UCSD-AML1 (cell line): ENCODE data around the gene CHRNB4.
A peak's percentile ranks its signal among the peaks of the same experiment; 100 is the strongest.

Experiments used
- DNase-seq: peaks from one replicate; lab custom pipeline; 2025; ENCODE audit not compliant: unreplicated experiment; lab: John Stamatoyannopoulos, UW

The CHRNB4 gene

DNA sequence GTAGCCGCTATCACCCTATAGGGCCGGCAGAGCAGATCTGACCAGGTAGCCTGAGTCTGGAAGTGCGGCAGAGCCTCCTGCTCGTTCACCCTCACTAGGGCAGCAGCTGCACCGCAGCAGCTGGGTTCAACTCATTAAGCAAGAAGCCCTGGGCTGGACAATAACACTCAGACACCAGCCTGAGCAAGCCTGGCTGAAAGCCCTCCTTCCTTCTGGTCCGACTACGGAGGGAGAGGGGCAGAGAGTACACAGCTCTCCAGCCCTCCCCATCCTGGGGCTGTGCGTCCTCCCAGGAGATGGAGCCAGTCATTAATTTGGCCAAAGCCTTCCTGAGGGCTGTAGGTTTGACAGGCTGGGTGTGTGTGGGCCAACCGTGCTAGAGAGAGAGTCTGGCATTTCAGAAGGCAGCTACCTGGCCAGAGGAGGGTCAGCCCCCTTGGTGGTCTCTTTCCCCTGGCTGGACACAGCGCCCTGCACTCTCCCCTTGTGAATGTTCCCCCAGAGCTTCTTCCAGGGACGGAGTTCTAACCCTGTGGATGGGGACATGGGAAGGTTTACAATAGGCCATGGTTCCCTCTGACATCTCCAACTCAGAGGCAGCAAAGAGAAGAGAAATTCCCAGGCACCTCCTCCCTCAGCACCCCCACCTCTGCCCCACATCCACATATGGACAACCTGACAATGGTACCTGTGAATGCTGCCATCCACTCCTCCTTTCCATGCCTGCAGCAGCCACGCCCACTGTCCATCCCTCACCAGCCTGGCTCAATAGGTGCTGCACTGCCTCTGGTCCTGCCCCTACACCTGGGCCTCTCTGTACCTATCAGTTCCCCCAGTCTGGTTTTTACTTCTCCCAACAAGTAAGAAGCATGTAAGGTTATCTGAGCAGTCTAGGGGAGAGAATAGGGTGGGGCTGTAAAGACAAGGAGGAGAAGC, 6.5 kb downstream of the CHRNB4 start:
- no peak for DNase-seq

DNA sequence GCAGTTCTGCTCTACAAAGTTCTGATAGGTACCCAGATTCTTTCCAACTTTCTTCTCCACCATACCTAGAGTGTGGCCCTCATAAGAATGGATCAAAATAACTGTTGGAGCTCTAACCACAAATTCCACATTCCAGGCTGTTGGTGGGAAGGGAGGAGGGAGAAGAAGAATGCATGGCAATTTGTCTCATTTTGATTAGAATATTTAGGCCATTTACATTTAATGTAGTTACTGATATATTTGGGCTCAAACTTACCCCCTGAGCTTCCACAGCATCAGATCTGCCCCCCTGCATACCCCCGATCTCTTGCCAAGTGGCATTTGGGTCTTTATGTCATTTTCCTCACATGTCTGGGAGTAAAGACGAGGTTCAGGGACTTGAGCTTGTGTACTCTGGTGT, 7.7 kb downstream of the CHRNB4 start:
- no peak for DNase-seq

DNA sequence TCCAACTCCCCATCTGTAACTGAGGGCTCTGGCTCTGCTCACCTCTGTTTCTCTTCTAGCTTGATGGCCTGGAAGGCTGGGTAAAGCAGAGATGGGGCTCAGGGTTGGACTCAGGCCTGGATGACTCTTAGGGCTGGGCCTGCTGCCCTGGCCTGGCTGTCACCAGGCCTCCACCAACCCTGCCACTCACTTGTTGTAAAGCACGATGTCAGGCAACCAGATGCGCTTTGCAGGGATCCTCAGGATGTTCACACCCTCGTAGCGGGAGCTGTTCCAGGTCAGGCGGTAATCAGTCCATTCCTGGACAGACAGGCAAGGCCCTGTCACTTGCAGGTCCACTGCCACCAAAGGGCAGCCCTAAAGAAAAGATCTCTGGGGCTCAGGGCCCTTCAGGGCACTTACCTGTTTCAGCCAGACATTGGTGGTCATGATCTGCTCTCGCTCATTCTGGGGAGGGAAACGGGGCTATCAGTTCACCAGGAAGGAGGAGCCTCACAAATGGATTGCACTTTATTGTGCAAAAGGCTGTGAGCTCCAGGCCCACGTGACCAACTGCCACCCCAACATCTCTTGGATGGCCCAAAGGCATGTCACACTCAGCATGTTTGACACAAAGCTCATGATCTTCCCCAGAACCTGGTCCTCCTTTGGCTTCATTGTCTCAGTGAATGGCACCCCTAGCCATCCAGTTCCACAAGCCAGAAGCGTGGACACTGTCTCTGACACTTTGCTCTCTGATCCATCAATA, 9.9 kb downstream of the CHRNB4 start:
- DNase-seq: no peak

DNA sequence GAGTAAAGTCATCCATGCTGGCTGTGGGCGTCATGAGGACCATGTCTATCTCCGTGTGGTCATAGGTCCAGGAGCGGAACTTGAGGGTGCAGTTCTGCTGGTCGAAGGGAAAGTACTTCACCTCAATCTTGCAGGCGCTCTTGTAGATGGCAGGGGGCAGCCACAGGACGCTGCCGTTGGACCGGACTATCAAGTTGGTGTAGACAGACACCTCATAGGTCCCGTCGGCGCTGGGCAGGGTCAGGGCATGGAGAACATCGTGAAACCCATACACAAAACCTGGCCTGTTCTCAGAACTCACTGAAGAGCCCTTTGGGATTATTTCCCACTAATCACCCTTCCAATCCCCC, 11.3 kb downstream of the CHRNB4 start:
- no peak for DNase-seq

DNA sequence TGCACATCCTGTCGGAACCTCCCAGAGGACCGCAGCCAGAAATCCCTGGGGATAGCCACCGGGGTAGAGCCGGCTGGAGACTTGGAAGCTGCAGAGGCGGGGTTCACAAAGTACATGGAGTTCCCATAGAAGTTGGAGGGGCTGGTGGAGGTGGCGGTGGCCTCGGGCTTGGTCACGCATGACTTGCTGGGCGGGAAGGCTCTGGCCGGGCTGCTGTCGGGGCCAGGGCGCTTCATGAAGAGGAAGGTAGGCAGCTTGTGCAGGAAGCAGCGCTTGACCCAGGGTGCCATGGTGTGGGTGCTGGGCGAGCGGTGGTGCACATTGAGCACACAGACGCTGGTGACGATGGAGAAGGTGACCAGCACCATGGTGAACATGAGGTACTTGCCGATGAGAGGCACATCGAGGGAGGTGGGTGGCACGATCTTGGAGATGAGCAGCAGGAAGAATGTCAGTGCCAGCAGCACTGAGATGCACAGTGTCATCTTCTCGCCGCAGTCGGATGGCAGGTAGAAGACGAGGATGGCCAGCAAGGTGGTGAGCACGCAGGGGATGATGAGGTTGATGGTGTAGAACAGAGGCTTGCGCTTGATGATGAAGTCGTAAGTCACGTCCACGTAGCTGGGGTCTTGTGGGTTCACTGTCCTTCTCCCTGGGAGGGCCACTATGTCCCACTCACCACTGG, 11.8 kb downstream of the CHRNB4 start:
- no peak for DNase-seq

DNA sequence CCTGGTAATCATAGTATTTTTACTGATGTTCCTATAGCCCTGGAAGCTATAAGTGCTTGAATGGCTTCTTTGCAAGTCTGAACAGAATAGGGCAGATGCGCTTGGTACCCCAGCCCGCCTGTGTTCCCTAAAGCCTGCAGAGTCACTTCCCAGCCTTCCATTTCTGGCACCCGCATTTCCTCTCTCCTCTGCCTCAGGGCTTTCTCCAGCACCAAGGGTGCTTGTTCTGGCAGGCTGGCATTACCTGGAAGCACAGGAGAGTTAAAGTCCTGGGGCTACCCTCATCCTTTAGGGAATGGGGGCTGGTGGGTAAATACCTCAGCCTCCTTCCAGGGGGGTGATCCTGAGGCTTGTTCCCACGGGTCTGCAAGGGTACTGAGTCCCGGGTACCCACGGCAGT, 12.8 kb downstream of the CHRNB4 start:
- no peak for DNase-seq

DNA sequence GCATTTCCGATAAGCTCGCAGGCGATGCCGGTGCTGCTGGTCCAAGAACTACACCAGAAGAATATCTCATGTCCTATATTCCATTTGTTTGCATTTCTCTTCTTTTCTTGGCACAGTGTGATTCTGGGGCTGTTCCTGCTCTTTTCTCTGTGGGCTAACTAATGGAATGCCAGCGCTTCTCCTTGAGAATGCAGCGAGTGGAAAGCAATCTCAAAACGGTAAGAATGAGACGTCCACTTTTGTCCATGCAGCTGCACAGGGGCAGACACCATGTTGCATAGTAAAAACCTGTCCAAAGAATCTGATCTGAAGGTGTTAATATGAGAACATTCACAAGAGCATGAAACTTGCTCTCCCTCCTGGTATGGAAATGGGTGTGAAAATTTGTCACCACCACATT, 13.7 kb downstream of the CHRNB4 start:
- DNase-seq: no peak

DNA sequence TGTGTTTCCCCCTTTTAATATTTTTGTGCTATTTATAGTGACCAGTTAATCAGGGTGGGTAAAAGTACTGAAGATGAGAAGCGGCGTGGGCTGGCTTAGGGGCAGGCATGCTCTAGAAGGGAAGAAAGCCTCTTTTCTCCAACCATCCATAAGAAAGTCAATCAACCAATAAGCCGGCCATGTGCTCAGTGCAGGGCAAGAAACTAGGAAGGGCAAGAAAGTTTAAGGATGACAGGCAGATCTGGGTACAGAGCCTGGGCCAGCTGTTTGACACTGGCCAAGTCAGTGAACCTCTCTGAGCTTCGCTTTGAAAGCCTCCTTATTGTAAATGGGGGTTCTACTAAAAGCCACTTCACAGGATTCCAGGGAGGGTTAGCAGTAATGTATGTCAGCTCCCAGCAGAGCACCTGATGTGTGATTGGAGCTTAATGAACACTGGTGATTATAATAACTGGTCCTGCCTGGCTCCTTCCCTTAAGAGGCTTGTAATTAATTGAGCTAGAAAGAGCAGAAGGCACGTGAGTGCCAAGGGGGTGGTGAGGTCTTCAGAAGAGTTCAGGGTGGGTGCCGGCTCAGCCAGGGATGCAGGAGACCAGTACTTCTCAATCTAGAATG, 14.5 kb downstream of the CHRNB4 start:
- no peak for DNase-seq

DNA sequence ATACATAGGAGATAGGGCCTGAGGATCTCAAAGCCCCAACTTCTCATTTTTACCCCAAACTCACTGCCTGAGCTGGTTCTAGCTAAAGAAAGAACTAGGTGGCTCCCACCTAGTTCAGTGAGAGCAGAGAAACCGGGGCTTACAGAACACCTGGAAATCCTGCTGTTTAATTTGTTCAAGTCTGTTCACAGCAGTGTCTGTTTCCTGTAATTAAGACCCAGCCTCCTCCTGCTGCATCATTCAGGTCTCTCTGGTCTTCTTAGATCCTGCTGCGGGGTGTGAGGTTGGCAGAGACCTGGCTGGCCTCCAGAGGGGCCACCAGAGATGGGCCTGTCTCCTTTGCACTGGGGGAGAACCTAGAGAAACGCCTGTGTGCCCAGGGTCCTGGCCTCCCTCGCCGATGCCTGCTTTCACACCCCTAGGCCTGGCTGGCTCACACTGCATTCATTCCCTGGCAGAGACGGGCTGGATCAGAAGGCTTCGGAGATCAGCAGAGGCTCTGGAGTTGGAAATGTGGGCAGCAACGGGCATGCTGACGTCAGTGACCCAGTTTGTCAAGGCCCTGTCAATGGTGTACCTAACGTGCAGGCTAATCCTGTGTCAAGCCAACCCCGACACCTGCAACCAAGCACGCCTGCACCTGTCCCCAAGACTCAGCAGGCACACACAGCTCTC, 15.3 kb downstream of the CHRNB4 start:
- no peak for DNase-seq

DNA sequence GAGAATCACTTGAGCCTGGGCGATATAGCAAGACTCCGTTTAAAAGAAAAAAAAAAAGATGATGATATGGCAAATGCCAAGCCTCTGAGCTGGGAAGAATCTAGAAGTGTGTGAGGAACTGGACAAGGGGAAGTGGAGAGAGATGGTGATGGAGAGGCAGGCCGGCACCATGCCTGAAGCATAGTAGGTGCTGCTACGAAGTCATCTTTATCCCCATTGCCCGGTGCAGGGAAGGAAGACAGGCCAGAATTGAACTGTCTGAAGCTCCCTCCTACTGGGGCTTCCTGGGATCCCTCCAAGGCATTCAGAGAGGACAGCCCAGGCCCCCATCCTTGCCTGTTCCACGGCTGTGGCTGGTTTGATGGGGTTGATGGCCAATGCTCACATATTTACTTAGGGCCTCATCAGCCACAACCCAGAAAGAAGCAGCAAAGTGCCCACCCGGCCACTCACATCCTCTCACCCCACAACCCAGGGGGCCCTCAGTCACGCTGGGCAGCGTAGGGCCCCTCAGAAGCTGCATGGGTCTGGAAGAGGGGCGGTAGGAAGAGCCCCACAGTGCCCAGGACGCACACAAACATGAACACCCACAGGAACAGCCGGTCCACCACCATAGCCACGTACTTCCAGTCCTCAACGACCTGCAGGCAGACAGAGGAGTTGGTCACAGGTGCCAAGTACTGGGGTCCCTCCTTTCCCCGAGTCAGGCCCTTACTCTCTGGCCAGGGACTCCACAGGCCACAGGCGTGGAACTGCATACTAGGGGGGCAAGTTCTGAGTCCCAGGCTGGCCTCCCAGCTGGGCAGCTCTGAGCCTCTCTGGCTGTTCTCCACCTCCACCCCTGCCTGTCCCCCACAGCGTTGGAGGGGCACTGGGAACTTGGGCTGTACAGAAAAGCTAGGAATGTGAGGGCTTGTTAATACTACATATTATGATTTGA, 16.1 kb downstream of the CHRNB4 start:
- no peak for DNase-seq

DNA sequence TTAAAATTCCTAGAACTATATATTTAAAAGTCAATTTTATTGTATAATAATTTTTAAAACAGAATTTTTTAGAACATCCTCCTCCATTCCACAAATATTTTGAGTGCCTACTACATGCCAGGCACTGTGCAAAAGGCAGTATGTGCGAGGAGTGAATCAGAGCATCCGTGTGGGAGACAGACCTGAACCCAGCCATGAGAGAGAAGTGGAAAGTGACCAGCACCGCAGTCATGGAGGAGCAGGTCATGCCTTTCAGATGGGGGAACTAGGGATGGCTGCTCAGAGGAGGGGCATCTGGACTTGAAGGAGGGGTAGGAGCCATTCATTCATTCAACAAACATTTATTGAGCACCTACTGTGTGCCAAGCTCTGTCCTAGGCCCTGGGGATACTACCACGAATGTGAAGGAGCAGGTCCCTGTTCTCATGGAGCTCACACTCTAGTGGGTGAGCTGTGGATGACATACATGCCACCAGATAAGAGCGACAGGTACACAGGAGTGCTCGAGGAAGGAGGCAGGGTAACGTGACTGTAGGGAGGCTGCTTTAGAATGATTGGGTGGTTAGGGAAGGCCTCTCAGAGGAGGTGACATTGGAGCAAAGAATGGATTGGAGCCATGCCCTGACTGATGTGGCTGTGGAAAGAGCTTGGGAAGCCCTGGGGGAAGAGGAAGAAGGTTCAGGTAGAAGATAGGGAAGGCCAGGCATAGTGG, 17.1 kb downstream of the CHRNB4 start:
- no peak for DNase-seq

DNA sequence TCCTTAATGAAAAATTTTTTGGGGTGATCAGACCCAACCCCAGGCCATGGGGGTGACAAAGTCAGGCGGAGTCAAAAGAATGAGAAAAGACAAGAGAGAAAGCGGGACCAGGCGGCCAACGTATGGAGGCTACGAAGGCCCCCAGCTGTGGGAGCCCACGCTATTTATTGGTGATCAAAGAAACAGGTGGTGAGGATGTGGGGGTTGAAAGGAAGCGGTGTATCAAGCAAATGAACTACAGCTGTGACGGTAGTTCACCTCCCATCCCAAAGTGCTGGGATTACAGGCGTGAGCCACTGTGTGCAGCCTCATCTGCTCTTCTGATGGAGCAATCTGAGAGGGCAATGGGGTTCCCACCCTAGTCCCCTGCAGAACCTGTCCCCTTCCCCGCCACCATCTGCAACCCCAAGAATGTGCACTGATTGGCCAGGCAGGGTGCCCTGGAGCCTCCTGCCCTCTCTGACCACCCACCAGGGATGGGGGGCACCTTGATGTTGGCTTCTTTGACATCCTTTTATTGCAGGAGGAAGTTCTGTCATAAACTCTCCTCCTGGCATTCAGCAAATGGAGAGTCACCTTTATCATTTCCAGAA, 19.1 kb downstream of the CHRNB4 start:
- DNase-seq: no peak

DNA sequence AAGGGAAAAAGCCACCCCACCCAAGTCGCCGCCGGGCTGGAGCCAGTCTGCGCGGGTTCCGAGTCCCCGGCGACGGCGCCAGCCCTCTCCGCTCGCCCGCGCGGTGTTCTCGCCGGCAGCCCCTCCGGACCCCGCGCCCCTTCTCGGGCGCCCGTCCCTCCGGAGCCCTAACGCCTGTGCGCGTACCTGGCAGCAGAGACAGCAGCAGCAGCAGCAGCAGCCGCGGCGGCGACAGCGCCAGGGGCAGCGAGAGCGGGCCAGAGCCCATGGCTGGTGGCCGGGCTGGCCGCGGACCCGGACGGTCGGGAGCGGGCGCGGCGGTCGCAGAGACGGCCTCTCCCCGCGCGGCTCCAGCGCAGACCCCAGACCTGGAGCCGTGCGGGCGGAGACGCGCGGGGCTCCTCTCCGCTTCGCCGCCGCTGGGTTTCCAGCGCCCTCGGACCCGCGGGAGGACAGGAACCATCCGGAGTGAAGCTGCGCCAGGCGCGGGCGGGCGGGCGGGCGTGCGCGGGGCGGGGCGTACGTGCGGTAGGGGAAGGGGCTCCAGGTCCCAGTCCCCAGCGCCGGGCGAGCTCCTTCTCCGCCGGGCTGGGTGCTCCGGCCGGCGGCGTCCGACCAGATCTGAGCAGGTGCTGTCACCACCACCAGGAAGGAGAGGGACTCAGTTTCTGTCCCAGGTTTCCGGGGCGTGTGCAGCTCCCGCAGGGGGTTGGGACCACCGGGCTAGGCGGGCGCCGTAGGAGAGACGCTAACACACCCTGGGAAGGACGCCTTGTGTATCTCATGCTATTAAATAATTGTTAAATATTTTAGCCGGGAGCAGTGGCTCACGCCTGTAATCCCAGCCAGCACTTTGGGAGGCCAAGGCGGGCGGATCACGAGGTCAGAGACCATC, 20.2 kb downstream of the CHRNB4 start, which contains the start of gene CHRNA3:
CHRNA3 (minus strand) TSS at position 470 of the 895 bp plus-strand sequence; CDS start at position 268, 202 bp downstream.
- no peak for DNase-seq

DNA sequence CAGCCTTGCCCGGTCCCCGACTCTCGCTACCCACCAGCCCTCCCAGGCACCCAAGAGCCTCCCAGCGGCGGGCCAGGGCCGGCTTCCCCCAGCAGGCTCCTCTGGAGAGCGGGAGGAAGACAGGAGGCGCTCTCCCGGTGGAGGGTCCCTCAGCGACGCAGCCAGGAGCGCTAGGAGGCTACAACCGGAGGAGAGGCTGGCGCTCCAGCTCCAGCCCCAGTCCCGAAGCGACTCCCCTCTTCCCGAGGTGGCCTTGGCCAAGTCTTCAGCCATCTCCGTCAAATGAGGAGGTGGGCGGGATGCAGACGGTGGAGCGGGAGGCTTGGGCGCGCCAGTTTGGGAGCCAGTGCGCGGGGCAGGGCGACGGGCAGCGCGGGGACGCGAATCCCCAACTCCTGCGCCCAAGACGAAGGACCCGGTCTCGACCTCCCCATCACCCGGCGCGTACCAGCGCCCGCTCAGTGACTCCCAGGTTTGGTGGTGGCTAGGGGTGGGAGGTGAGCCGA, 20.9 kb downstream of the CHRNB4 start:
- no peak for DNase-seq

DNA sequence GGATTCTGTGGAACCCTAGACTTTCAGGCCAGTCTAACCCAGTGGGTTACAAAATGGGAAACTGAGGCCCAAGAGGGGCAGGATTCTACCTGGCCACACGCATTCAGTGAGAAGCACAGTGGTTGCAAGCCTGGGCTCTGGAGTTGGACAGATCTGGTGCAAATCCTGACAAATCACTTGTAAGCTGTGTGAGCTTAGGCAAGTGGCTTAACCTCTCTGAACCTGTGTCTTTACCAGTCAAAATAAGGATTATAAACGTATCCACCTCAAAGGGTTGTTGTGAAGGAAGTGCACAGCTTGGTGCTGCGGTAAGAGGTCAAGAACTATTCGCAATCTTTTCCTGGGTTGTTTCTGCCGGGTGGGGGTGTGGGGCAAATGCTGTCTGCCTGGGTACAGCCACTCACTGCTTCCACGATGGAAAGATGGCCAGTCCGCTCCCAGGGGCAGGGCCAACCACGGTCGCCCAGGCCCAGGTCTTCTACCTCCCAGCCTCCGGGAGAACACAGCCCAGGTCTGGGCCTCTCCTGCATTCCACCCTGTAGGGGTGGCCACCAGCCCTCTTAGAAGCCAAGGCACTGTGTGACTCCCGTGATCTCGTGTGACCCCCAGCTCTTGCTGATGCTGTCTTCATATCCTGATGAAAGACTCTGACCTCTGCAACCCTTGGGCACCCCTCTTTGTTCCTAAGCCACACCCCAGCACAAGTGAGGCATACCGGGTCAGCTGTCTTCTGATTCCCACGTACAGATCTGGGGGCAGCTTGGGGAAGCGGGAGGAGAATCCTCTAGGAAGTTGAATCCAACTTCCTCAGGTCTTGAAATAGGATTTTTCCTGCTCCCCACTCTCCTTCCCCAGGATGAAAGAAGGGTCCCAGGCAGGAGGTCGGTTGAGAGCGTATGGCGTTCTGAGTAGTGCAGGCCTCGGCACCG, 21.7 kb downstream of the CHRNB4 start:
- no peak for DNase-seq

DNA sequence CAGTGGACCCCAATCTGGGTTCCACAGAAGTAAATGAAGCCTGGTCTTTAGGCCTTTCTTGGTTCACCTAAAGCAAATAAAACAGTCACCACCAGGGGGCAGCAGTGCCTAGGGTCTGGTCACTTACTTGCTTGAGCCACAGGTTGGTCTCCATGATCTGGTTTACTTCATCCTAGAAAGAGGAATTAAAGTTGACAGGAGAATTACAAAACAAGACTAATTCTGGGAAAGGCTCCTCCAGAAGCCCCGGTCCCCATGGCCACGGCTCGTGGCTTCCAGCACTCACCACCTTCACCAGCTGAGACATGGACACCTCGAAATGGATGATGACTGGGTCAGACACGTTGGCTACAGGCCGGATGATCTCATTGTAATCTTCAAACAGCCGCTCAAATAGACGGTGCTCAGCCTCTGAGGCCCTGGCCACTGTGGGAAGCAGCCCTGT, 22.5 kb downstream of the CHRNB4 start:
- peak; percentile 68 for DNase-seq
